Endodermal cell (in vitro differentiated cells): ENCODE data around the gene ARHGEF37. TPM values are rescaled to one million over a fixed set of nuclear protein-coding genes. Genes with fewer than 3 reads are reported as not detected.

Experiments used
- DNase-seq: peaks from one replicate; pipeline ENCODE4 v3.0.0-alpha.2; 2017
- H3K27ac ChIP-seq: 2 replicates; pipeline ENCODE4 v1.5.1; 2013; ENCODE audit warnings: mild to moderate bottlenecking, low read depth, low read length, moderate library complexity
- H3K27me3 ChIP-seq: 2 replicates; pipeline ENCODE4 v1.6.1; 2013; ENCODE audit warnings: mild to moderate bottlenecking, low read length, moderate library complexity; ENCODE audit not compliant: insufficient read depth, control insufficient read depth, poor library complexity, severe bottlenecking
- H3K36me3 ChIP-seq: 2 replicates; pipeline ENCODE4 v1.7.0; 2013; ENCODE audit warnings: mild to moderate bottlenecking, low read length, moderate library complexity; ENCODE audit not compliant: control insufficient read depth, insufficient read depth
- H3K4me1 ChIP-seq: one replicate; pipeline ENCODE4 v1.7.0; 2013; ENCODE audit warnings: low read length; ENCODE audit not compliant: control insufficient read depth, insufficient read depth
- H3K4me3 ChIP-seq: 2 replicates; pipeline ENCODE4 v1.5.1; 2013; ENCODE audit warnings: mild to moderate bottlenecking, low read length, moderate library complexity
- H3K9ac ChIP-seq: 2 replicates; pipeline ENCODE4 v1.6.1; 2013; ENCODE audit warnings: mild to moderate bottlenecking, low read length, moderate library complexity; ENCODE audit not compliant: poor library complexity, severe bottlenecking; ENCODE audit errors: extremely low read depth
- H3K9me3 ChIP-seq: 2 replicates; pipeline ENCODE4 v1.6.1; 2013; ENCODE audit warnings: mild to moderate bottlenecking, low read length, moderate library complexity; ENCODE audit not compliant: control insufficient read depth
- H3K27ac Mint-ChIP-seq: 2 replicates; pipeline ENCODE4 v1.8.0; 2020; ENCODE audit warnings: mixed read lengths
- H3K27me3 Mint-ChIP-seq: 2 replicates; pipeline ENCODE4 v1.8.0; 2021; ENCODE audit warnings: mild to moderate bottlenecking, mixed read lengths; ENCODE audit not compliant: insufficient read depth
- H3K36me3 Mint-ChIP-seq: 2 replicates; pipeline ENCODE4 v1.8.0; 2020; ENCODE audit warnings: low read depth, mixed read lengths
- H3K4me1 Mint-ChIP-seq: 2 replicates; pipeline ENCODE4 v1.8.0; 2020; ENCODE audit warnings: mixed read lengths
- H3K4me3 Mint-ChIP-seq: 2 replicates; pipeline ENCODE4 v1.8.0; 2020; ENCODE audit warnings: mild to moderate bottlenecking, moderate library complexity, mixed read lengths
- H3K9me3 Mint-ChIP-seq: 2 replicates; pipeline ENCODE4 v1.8.0; 2020; ENCODE audit warnings: mild to moderate bottlenecking, mixed read lengths
- CTCF ChIP-seq: fragments of 200-600 bp; sonication (generic); conservative IDR thresholded peaks from 2 replicates; pipeline ENCODE4 v1.5.0; 2021; ENCODE audit warnings: antibody characterized with exemption, mild to moderate bottlenecking
- WGBS, 2 experiments: methylation state at CpG; one replicate each; pipeline versions ENCODE4 v1.1.5 to v1.1.7; 2013; ENCODE audit warnings: missing lambda C conversion rate in 2 of 2, mixed read lengths in 1 of 2; ENCODE audit not compliant: insufficient coverage in 1 of 2, insufficient read length in 1 of 2; 5-methylcytosine and 5-hydroxymethylcytosine counted together
- total RNA-seq, 2 donors: library from RNA; stranded (reverse); fragmentation: NEBNext Ultra II Directional in 1 of 2; extraction: Animal tissue kit (Norgen Biotek cat#: 25700) in 1 of 2; gene quantifications; 2 replicates in 1 of 2; 3 replicates in 1 of 2; pipeline ENCODE4 v1.2.1, GENCODE V29; 2021

The ARHGEF37 gene
- total RNA-seq, 2 donors from 2014 or later: 0.57 to 0.93 TPM

GRCh38 chr5:149550594-149551226 lies 30.6 kb upstream of the ARHGEF37 start:
- H3K27ac Mint-ChIP-seq: peak overlapping the region; percentile 97
- WGBS, 2 experiments: 0% methylated on average over 31 to 40 of the region's 40 CpGs
- H3K4me1 Mint-ChIP-seq: peaks cover 17% of the 10 kb centered on the region
- no peak for DNase-seq
- TF ChIP-seq CTCF: no peak
- H3K9me3 ChIP-seq: no peaks in the 10 kb centered on the region
- no peaks in the 10 kb centered on the region for H3K4me1 ChIP-seq
- H3K4me3 ChIP-seq: peak overlapping the region; percentile 94
- no peaks in the 10 kb centered on the region for H3K27me3 ChIP-seq
- peaks cover 41% of the 10 kb centered on the region for H3K36me3 Mint-ChIP-seq
- H3K4me3 Mint-ChIP-seq: peak overlapping the region; percentile 100
- H3K9me3 Mint-ChIP-seq: no peaks in the 10 kb centered on the region
- H3K27ac ChIP-seq: peak overlapping the region; percentile 95
- H3K36me3 ChIP-seq: peaks cover 42% of the 10 kb centered on the region
- no peaks in the 10 kb centered on the region for H3K27me3 Mint-ChIP-seq
- H3K9ac ChIP-seq: peak overlapping the region; percentile 98

- peak within 1 kb of the TSS; percentile 98 for H3K9ac ChIP-seq
- H3K4me3 ChIP-seq: peak within 1 kb of the TSS; percentile 94
- peak; percentile 86 for TF ChIP-seq CTCF
- no peaks in the 10 kb centered on the region for H3K9me3 Mint-ChIP-seq
- H3K4me1 ChIP-seq: no peaks in the 10 kb centered on the region
- peak within 1 kb of the TSS; percentile 95 for H3K27ac ChIP-seq
- WGBS, 2 experiments: 0 to 1% methylated on average over 29 to 67 of the region's 67 CpGs
- H3K4me1 Mint-ChIP-seq: peaks cover 17% of the 10 kb centered on the region
- peak within 1 kb of the TSS; percentile 97 for H3K27ac Mint-ChIP-seq
- peak within 1 kb of the TSS; percentile 100 for H3K4me3 Mint-ChIP-seq
- H3K27me3 Mint-ChIP-seq: no peaks in the 10 kb centered on the region
- peaks cover 35% of the 10 kb centered on the region for H3K36me3 ChIP-seq
- no peaks in the 10 kb centered on the region for H3K9me3 ChIP-seq
- peak; percentile 99 for DNase-seq
- H3K27me3 ChIP-seq: no peaks in the 10 kb centered on the region
- H3K36me3 Mint-ChIP-seq: peaks cover 34% of the 10 kb centered on the region
These were observed 29.9 kb upstream of the ARHGEF37 start, which contains the start of gene CSNK1A1 for GRCh38 chr5:149551227-149552037. Gene CSNK1A1, minus strand, starts transcription at chr5:149551439. Its CDS starts 475 bp downstream, at chr5:149550964.

GRCh38 chr5:149552038-149552494 lies 29.2 kb upstream of the ARHGEF37 start:
- 33% methylated on average over 4 of the region's 6 CpGs; no CpG with 5 or more reads in 1 of the 2 experiments for WGBS, 2 experiments

More at GRCh38 chr5:149552038-149552494, 29.2 kb upstream of the ARHGEF37 start:
- Mint-ChIP-seq H3K4me1 (peaks cover 13% of the 10 kb centered on the region), H3K27me3 (no peaks in the 10 kb centered on the region), H3K27ac (peak overlapping the region; percentile 97), H3K4me3 (peak overlapping the region; percentile 100), H3K36me3 (peaks cover 28% of the 10 kb centered on the region), H3K9me3 (no peaks in the 10 kb centered on the region)
- no peak for TF ChIP-seq CTCF
- no peaks in the 10 kb centered on the region for H3K4me1 ChIP-seq
- peaks cover 29% of the 10 kb centered on the region for H3K36me3 ChIP-seq
- H3K9ac ChIP-seq: peak overlapping the region; percentile 98
- no peaks in the 10 kb centered on the region for H3K27me3 ChIP-seq
- H3K9me3 ChIP-seq: no peaks in the 10 kb centered on the region
- H3K4me3 ChIP-seq: peak overlapping the region; percentile 94
- peak overlapping the region; percentile 95 for H3K27ac ChIP-seq
- DNase-seq: no peak
